H9 (cell line): ENCODE results near the gene ZNF750. TPM values are rescaled to one million over a fixed set of nuclear protein-coding genes. Genes with fewer than 3 reads are reported as not detected.

ENCODE experiments used
- DNase-seq: peaks from one replicate; pipeline ENCODE4 v3.0.0-alpha.2; 2017
- H2AFZ ChIP-seq: one replicate; pipeline ENCODE4 v1.6.1; 2013; ENCODE audit warnings: mild to moderate bottlenecking, low read length, control low read depth, moderate library complexity
- H2AK5ac ChIP-seq: 2 replicates; pipeline ENCODE4 v1.6.1; 2013; ENCODE audit warnings: low read length, control low read depth, mixed read lengths; ENCODE audit not compliant: insufficient read length
- H2BK120ac ChIP-seq: one replicate; pipeline ENCODE4 v1.6.1; 2013; ENCODE audit warnings: low read depth, mild to moderate bottlenecking, low read length, control low read depth, inconsistent platforms; ENCODE audit not compliant: poor library complexity, severe bottlenecking
- H2BK12ac ChIP-seq: 2 replicates; pipeline ENCODE4 v1.6.1; 2013; ENCODE audit warnings: low read length, control low read depth, mixed read lengths, low read depth; ENCODE audit not compliant: insufficient read length
- H2BK15ac ChIP-seq: 2 replicates; pipeline ENCODE4 v1.6.1; 2013; ENCODE audit warnings: low read depth, low read length, control low read depth
- H2BK20ac ChIP-seq: one replicate; pipeline ENCODE4 v1.6.1; 2013; ENCODE audit warnings: low read depth, mild to moderate bottlenecking, low read length, control low read depth, inconsistent platforms; ENCODE audit not compliant: poor library complexity, severe bottlenecking
- H2BK5ac ChIP-seq: 2 replicates; pipeline ENCODE4 v1.6.1; 2013; ENCODE audit warnings: low read length, control low read depth, mixed read lengths; ENCODE audit not compliant: insufficient read length
- H3K14ac ChIP-seq: 2 replicates; pipeline ENCODE4 v1.6.1; 2013; ENCODE audit warnings: low read length, control low read depth; ENCODE audit not compliant: insufficient read depth
- H3K18ac ChIP-seq: 2 replicates; pipeline ENCODE4 v1.6.1; 2013; ENCODE audit warnings: low read depth, mild to moderate bottlenecking, mixed read lengths, low read length, control low read depth; ENCODE audit not compliant: insufficient read length
- H3K23ac ChIP-seq: 2 replicates; pipeline ENCODE4 v1.6.1; 2013; ENCODE audit warnings: low read length, control low read depth, mixed read lengths, low read depth; ENCODE audit not compliant: insufficient read length
- H3K23me2 ChIP-seq: 2 replicates; pipeline ENCODE4 v1.6.1; 2013; ENCODE audit warnings: low read depth, mild to moderate bottlenecking, mixed read lengths, low read length, control low read depth; ENCODE audit not compliant: insufficient read length, poor library complexity, severe bottlenecking
- H3K27ac ChIP-seq: 2 replicates; pipeline ENCODE4 v1.5.1; 2013; ENCODE audit warnings: low read length, control low read depth, mixed read lengths, low read depth; ENCODE audit not compliant: insufficient read length
- H3K27me3 ChIP-seq: 2 replicates; pipeline ENCODE4 v1.6.1; 2013; ENCODE audit warnings: low read length, control low read depth, inconsistent platforms; ENCODE audit not compliant: insufficient read depth
- H3K4ac ChIP-seq: 2 replicates; pipeline ENCODE4 v1.6.1; 2013; ENCODE audit warnings: low read depth, mild to moderate bottlenecking, control low read depth, inconsistent platforms, low read length, moderate library complexity
- H3K4me1 ChIP-seq: 2 replicates; pipeline ENCODE4 v1.6.1; 2013; ENCODE audit warnings: low read length, control low read depth, inconsistent platforms; ENCODE audit not compliant: insufficient read depth
- H3K4me2 ChIP-seq: 2 replicates; pipeline ENCODE4 v1.6.1; 2013; ENCODE audit warnings: low read length, control low read depth, mixed read lengths; ENCODE audit not compliant: insufficient read length, insufficient read depth
- H3K56ac ChIP-seq: 2 replicates; pipeline ENCODE4 v1.6.1; 2013; ENCODE audit warnings: low read depth, mild to moderate bottlenecking, mixed read lengths, low read length, control low read depth; ENCODE audit not compliant: insufficient read length
- H3K79me1 ChIP-seq: 2 replicates; pipeline ENCODE4 v1.6.1; 2013; ENCODE audit warnings: low read depth, mild to moderate bottlenecking, moderate library complexity, low read length, control low read depth, inconsistent platforms; ENCODE audit not compliant: insufficient read depth, poor library complexity, severe bottlenecking
- H3K79me2 ChIP-seq: 2 replicates; pipeline ENCODE4 v1.6.1; 2013; ENCODE audit warnings: low read length, control low read depth, inconsistent platforms; ENCODE audit not compliant: insufficient read depth
- H3K9ac ChIP-seq: 2 replicates; pipeline ENCODE4 v1.6.1; 2013; ENCODE audit warnings: low read length, control low read depth, mixed read lengths; ENCODE audit not compliant: insufficient read length; ENCODE audit errors: extremely low read depth
- H3K9me3 ChIP-seq: one replicate; pipeline ENCODE4 v1.6.1; 2013; ENCODE audit warnings: low read depth, low read length, inconsistent platforms; ENCODE audit not compliant: control insufficient read depth
- H3T11ph ChIP-seq: one replicate; pipeline ENCODE4 v1.6.1; 2013; ENCODE audit warnings: mild to moderate bottlenecking, low read length, control low read depth, inconsistent platforms
- H4K20me1 ChIP-seq: one replicate; pipeline ENCODE4 v1.6.1; 2013; ENCODE audit not compliant: control insufficient read depth, insufficient read length, insufficient read depth
- H4K5ac ChIP-seq: 2 replicates; pipeline ENCODE4 v1.6.1; 2013; ENCODE audit warnings: low read depth, mild to moderate bottlenecking, mixed read lengths, low read length, control low read depth; ENCODE audit not compliant: insufficient read length
- H4K8ac ChIP-seq: replicated peaks from 2 replicates; pipeline ENCODE4 v1.6.1; 2013; ENCODE audit warnings: low read length, control low read depth, mixed read lengths, low read depth; ENCODE audit not compliant: insufficient read length
- H4K91ac ChIP-seq: 2 replicates; pipeline ENCODE4 v1.6.1; 2013; ENCODE audit warnings: low read depth, mild to moderate bottlenecking, moderate library complexity, mixed read lengths, low read length, control low read depth; ENCODE audit not compliant: insufficient read length
- H3K27ac Mint-ChIP-seq, 3 experiments: 2 replicates in 2 of 3; 3 replicates in 1 of 3; pipeline ENCODE4 v1.8.0; 2020 to 2021; ENCODE audit warnings: mixed read lengths in 3 of 3, mild to moderate bottlenecking in 1 of 3, moderate library complexity in 1 of 3
- H3K27me3 Mint-ChIP-seq: 2 replicates; pipeline ENCODE4 v1.8.0; 2021; ENCODE audit warnings: low read depth, mild to moderate bottlenecking, moderate library complexity, mixed read lengths
- H3K36me3 Mint-ChIP-seq, 3 experiments: 2 replicates in 2 of 3; 3 replicates in 1 of 3; pipeline ENCODE4 v1.8.0; 2020 to 2021; ENCODE audit warnings: low read depth in 3 of 3, mixed read lengths in 3 of 3; ENCODE audit not compliant: insufficient read depth in 1 of 3
- H3K4me1 Mint-ChIP-seq, 2 experiments: 2 replicates each; pipeline ENCODE4 v1.8.0; 2020; ENCODE audit warnings: mixed read lengths in 2 of 2
- H3K4me3 Mint-ChIP-seq, 2 experiments: 2 replicates in 1 of 2; 3 replicates in 1 of 2; pipeline ENCODE4 v1.8.0; 2020 to 2021; ENCODE audit warnings: mild to moderate bottlenecking in 2 of 2, mixed read lengths in 2 of 2, moderate library complexity in 1 of 2
- H3K9me3 Mint-ChIP-seq, 2 experiments: 2 replicates in 1 of 2; 3 replicates in 1 of 2; pipeline ENCODE4 v1.8.0; 2020; ENCODE audit warnings: mild to moderate bottlenecking in 2 of 2, mixed read lengths in 2 of 2, moderate library complexity in 1 of 2
- WGBS: extraction: QIAGEN DNeasy Blood & Tissue Kit; methylation state at CpG from one replicate; pipeline ENCODE4 v1.1.7; 2013; ENCODE audit warnings: missing lambda C conversion rate, low lambda C conversion rate, mixed read lengths; ENCODE audit not compliant: insufficient read length; ENCODE audit errors: extremely low coverage; 5-methylcytosine and 5-hydroxymethylcytosine counted together
- total RNA-seq: library from RNA; stranded (reverse); gene quantifications from 2 replicates; pipeline ENCODE4 v1.2.1, GENCODE V29; 2021
- TF ChIP-seq, protein P1 (sequence below): fragments of 200-600 bp; sonication (generic); conservative IDR thresholded peaks from 3 replicates; pipeline ENCODE4 v1.8.0; 2021; ENCODE audit warnings: antibody characterized with exemption, mild to moderate bottlenecking

ZNF750 gene
- total RNA-seq, 1 experiment from 2014 or later: not detected

GRCh38 chr17:82859431-82860403, 19.9 kb upstream of the ZNF750 start:
- no peak overlapping the region for H3K18ac ChIP-seq
- no peak overlapping the region for H4K8ac ChIP-seq
- no peak overlapping the region for H3K56ac ChIP-seq
- H3K23ac ChIP-seq: no peak overlapping the region
- H3K27ac Mint-ChIP-seq: peak overlapping the region; percentile 37 to 91 (median 80); a peak in 5 of 7 replicates
- no peaks in the 10 kb centered on the region for H3K9me3 Mint-ChIP-seq
- H3K9me3 ChIP-seq: no peaks in the 10 kb centered on the region
- H3K27me3 Mint-ChIP-seq: no peaks in the 10 kb centered on the region
- no peak overlapping the region for H3K4me2 ChIP-seq
- no peak overlapping the region for H3K9ac ChIP-seq
- no peak overlapping the region for H2BK120ac ChIP-seq
- no peaks in the 10 kb centered on the region for H4K20me1 ChIP-seq
- H3K4me1 ChIP-seq: no peaks in the 10 kb centered on the region
- H3T11ph ChIP-seq: no peak overlapping the region
- H3K4me3 Mint-ChIP-seq: no peak overlapping the region
- H3K14ac ChIP-seq: no peak overlapping the region
- TF ChIP-seq, protein P1, sequence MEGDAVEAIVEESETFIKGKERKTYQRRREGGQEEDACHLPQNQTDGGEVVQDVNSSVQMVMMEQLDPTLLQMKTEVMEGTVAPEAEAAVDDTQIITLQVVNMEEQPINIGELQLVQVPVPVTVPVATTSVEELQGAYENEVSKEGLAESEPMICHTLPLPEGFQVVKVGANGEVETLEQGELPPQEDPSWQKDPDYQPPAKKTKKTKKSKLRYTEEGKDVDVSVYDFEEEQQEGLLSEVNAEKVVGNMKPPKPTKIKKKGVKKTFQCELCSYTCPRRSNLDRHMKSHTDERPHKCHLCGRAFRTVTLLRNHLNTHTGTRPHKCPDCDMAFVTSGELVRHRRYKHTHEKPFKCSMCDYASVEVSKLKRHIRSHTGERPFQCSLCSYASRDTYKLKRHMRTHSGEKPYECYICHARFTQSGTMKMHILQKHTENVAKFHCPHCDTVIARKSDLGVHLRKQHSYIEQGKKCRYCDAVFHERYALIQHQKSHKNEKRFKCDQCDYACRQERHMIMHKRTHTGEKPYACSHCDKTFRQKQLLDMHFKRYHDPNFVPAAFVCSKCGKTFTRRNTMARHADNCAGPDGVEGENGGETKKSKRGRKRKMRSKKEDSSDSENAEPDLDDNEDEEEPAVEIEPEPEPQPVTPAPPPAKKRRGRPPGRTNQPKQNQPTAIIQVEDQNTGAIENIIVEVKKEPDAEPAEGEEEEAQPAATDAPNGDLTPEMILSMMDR: no peak
- H4K91ac ChIP-seq: no peak overlapping the region
- H3K4me1 Mint-ChIP-seq: peaks cover 15 to 27% of the 10 kb centered on the region in 2 experiments
- no peak overlapping the region for H2BK12ac ChIP-seq
- no peak overlapping the region for H2AFZ ChIP-seq
- H4K5ac ChIP-seq: no peak overlapping the region
- no peak overlapping the region for H2AK5ac ChIP-seq
- no peak overlapping the region for H3K4ac ChIP-seq
- no peaks in the 10 kb centered on the region for H3K27me3 ChIP-seq
- peaks cover 14 to 17% (median 17%) of the 10 kb centered on the region in 3 experiments for H3K36me3 Mint-ChIP-seq
- no peak overlapping the region for H3K27ac ChIP-seq
- no peaks in the 10 kb centered on the region for H3K23me2 ChIP-seq
- no CpG with 5 or more reads among the region's 23 CpGs for WGBS
- no peak for DNase-seq
- no peak overlapping the region for H2BK15ac ChIP-seq
- no peak overlapping the region for H2BK20ac ChIP-seq
- no peak overlapping the region for H2BK5ac ChIP-seq
- no peaks in the 10 kb centered on the region for H3K79me1 ChIP-seq
- no peaks in the 10 kb centered on the region; the same call in 1 of the 2 replicates for H3K79me2 ChIP-seq
